Endothelial cell of umbilical vein (primary cell): ENCODE measurements around the gene TES. TPM values are rescaled to one million over a fixed set of nuclear protein-coding genes. Genes with fewer than 3 reads are reported as not detected.
A peak's percentile ranks its signal among the peaks of the same experiment; 100 is the strongest.

Experiments used
- BruUV-seq: library from RNA; stranded (reverse); fragments of 400-500 nt; replicated peaks from 2 replicates; lab custom pipeline; 2021; lab: Mats Ljungman, UMichigan
- CTCF ChIA-PET: fragments of 300-600, 350-600 bp; sonication (Branson Sonifier 250); formaldehyde crosslinking; loops from one replicate; lab custom pipeline; 2021; ENCODE audit warnings: antibody characterized with exemption, inconsistent platforms; lab: Charles Lee
- POLR2A ChIA-PET: fragments of 300-600, 350-600 bp; sonication (Branson Sonifier 250); formaldehyde crosslinking; loops from one replicate; lab custom pipeline; 2021; ENCODE audit warnings: antibody characterized with exemption, inconsistent platforms; lab: Charles Lee
- DNase-seq: peaks from one replicate; pipeline ENCODE4 v3.0.0-alpha.2; 2011; ENCODE audit warnings: low read depth, low spot score
- FAIRE-seq: peaks from 2 replicates; lab custom pipeline; 2011; peaks lifted over from hg19 to GRCh38; lab: Jason Lieb, UNC
- H2AFZ ChIP-seq: 2 replicates; pipeline ENCODE4 v1.6.0; 2012; ENCODE audit warnings: low read depth, low read length, control low read depth, inconsistent platforms
- H3K27ac ChIP-seq: 2 replicates; pipeline ENCODE4 v1.5.1; 2011; ENCODE audit warnings: low read depth, mild to moderate bottlenecking, control low read depth, low read length, moderate library complexity; ENCODE audit not compliant: insufficient read depth
- H3K27me3 ChIP-seq, 2 experiments: 2 replicates each; pipeline versions ENCODE4 v1.6.0 to v1.6.1; 2011; ENCODE audit warnings: low read length in 2 of 2, mixed read lengths in 1 of 2; ENCODE audit not compliant: control insufficient read depth in 2 of 2, insufficient read depth in 2 of 2
- H3K36me3 ChIP-seq, 2 experiments: 2 replicates in 1 of 2; 3 replicates in 1 of 2; pipeline ENCODE4 v1.5.1; 2011; ENCODE audit warnings: low read length in 2 of 2, mild to moderate bottlenecking in 1 of 2, moderate library complexity in 1 of 2; ENCODE audit not compliant: control insufficient read depth in 2 of 2, insufficient read depth in 2 of 2; ENCODE audit errors: extremely low read depth in 1 of 2
- H3K4me1 ChIP-seq: 3 replicates; pipeline ENCODE4 v1.5.1; 2011; ENCODE audit warnings: mild to moderate bottlenecking, low read length; ENCODE audit not compliant: control insufficient read depth, insufficient read depth; ENCODE audit errors: extremely low read depth
- H3K4me2 ChIP-seq: 2 replicates; pipeline ENCODE4 v1.6.1; 2011; ENCODE audit warnings: low read length, control low read depth, mixed read lengths; ENCODE audit not compliant: insufficient read depth
- H3K4me3 ChIP-seq, 3 experiments: fragments of 200-600 bp in 1 of 3; sonication (generic), shearing (Covaris generic) in 1 of 3; replicated peaks in 1 of 3; 2 replicates each; pipeline ENCODE4 v1.5.1; 2011 to 2016; ENCODE audit warnings: control low read depth in 3 of 3, low read length in 3 of 3, mild to moderate bottlenecking in 2 of 3, inconsistent platforms in 1 of 3, low read depth in 1 of 3, moderate library complexity in 1 of 3; ENCODE audit not compliant: insufficient read depth in 1 of 3
- H3K79me2 ChIP-seq: 2 replicates; pipeline ENCODE4 v1.6.0; 2012; ENCODE audit warnings: low read length, inconsistent platforms; ENCODE audit not compliant: control insufficient read depth, insufficient read depth
- H3K9ac ChIP-seq: replicated peaks from 2 replicates; pipeline ENCODE3; 2011; ENCODE audit warnings: low read length, control low read depth; ENCODE audit not compliant: insufficient read depth; ENCODE audit errors: extremely low read depth
- H3K9me1 ChIP-seq: replicated peaks from 3 replicates; pipeline ENCODE4 v1.6.0; 2011; ENCODE audit warnings: mild to moderate bottlenecking, low read length; ENCODE audit not compliant: control insufficient read depth, insufficient read depth; ENCODE audit errors: extremely low read depth
- H3K9me3 ChIP-seq: replicated peaks from 2 replicates; pipeline ENCODE4 v1.5.1; 2012; ENCODE audit warnings: low read length, inconsistent platforms; ENCODE audit not compliant: control insufficient read depth, insufficient read depth
- H4K20me1 ChIP-seq: replicated peaks from 2 replicates; pipeline ENCODE3; 2011; ENCODE audit warnings: mild to moderate bottlenecking, low read length; ENCODE audit not compliant: control insufficient read depth, insufficient read depth; ENCODE audit errors: extremely low read depth
- EZH2 ChIP-seq: IDR thresholded peaks from 2 replicates; pipeline ENCODE4 v1.6.1; 2012; ENCODE audit warnings: borderline replicate concordance, low read depth, mild to moderate bottlenecking, moderate library complexity, low read length, inconsistent platforms; ENCODE audit not compliant: severe bottlenecking
- FOS ChIP-seq: IDR thresholded peaks from 2 replicates; pipeline ENCODE4 v1.6.1; 2011; ENCODE audit warnings: mild to moderate bottlenecking, low read length, moderate library complexity, borderline replicate concordance; ENCODE audit not compliant: insufficient read depth
- GATA2 ChIP-seq: IDR thresholded peaks from 2 replicates; pipeline ENCODE4 v1.7.0; 2011; ENCODE audit warnings: low read depth, mild to moderate bottlenecking, moderate library complexity, mixed read lengths, low read length; ENCODE audit not compliant: insufficient read length, insufficient read depth
- JUN ChIP-seq: IDR thresholded peaks from 2 replicates; pipeline ENCODE4 v1.6.1; 2011; ENCODE audit warnings: borderline replicate concordance, low read depth; ENCODE audit not compliant: insufficient read length, insufficient read depth
- MYC ChIP-seq: IDR thresholded peaks from one replicate; pipeline ENCODE4 v1.6.1; 2011; ENCODE audit warnings: mild to moderate bottlenecking, low read depth, low read length
- POLR2A ChIP-seq: IDR thresholded peaks from 2 replicates; pipeline ENCODE4 v1.6.1; 2012; ENCODE audit warnings: low read depth, mild to moderate bottlenecking, control low read depth, low read length
- POLR2AphosphoS5 ChIP-seq: IDR thresholded peaks from 2 replicates; pipeline ENCODE4 v1.6.1; 2012; ENCODE audit warnings: low read depth, mild to moderate bottlenecking, control low read depth, low read length, moderate library complexity; ENCODE audit not compliant: insufficient read depth
- dilution Hi-C: fragments of 300-500 bp; cut with MboI; formaldehyde crosslinking; loops from one replicate; pipeline ENCODE4 v1.15.0; 2019; ENCODE audit warnings: low sequenced_read_pairs; ENCODE audit not compliant: extremely low pct_ligation_motif_present
- intact Hi-C: fragments of 100-400 bp; cut with micrococcal nuclease; formaldehyde crosslinking; loops from one replicate; pipeline ENCODE4 v1.10.0; 2022
- polyA plus RNA-seq, 4 experiments: library from polyadenylated mRNA; depleted of rRNA in 3 of 4; stranded (reverse) in 3 of 4; unstranded in 1 of 4; fragments of >200 nt; gene quantifications; 2 replicates each; pipeline versions ENCODE4 v1.2.1 to v1.2.3, GENCODE V29; 2011 to 2012; ENCODE audit warnings: missing spikeins in 1 of 4
- total RNA-seq: library from RNA; stranded (reverse); gene quantifications from 2 replicates; pipeline ENCODE4 v1.2.3, GENCODE V29; 2021
- TF ChIP-seq, protein P1 (sequence below): IDR thresholded peaks from 2 replicates; pipeline ENCODE4 v1.6.1; 2011; ENCODE audit not compliant: insufficient read depth, insufficient read length
- TF ChIP-seq, protein P2 (sequence below), 2 donors: IDR thresholded peaks; 1 replicate in 1 of 2; 2 replicates in 1 of 2; pipeline ENCODE4 v1.5.1; 2011; ENCODE audit warnings: low read length in 2 of 2, mild to moderate bottlenecking in 2 of 2, moderate library complexity in 2 of 2, control low read depth in 1 of 2, inconsistent platforms in 1 of 2, low read depth in 1 of 2; ENCODE audit not compliant: insufficient read depth in 1 of 2; ENCODE audit errors: extremely low read depth in 1 of 2

TES gene
- total and polyA plus RNA-seq, 2 donors (not counting 3 experiments of a cell fraction or from before 2014, with no cell fraction given), result 35.3 to 50.5 TPM

DNA sequence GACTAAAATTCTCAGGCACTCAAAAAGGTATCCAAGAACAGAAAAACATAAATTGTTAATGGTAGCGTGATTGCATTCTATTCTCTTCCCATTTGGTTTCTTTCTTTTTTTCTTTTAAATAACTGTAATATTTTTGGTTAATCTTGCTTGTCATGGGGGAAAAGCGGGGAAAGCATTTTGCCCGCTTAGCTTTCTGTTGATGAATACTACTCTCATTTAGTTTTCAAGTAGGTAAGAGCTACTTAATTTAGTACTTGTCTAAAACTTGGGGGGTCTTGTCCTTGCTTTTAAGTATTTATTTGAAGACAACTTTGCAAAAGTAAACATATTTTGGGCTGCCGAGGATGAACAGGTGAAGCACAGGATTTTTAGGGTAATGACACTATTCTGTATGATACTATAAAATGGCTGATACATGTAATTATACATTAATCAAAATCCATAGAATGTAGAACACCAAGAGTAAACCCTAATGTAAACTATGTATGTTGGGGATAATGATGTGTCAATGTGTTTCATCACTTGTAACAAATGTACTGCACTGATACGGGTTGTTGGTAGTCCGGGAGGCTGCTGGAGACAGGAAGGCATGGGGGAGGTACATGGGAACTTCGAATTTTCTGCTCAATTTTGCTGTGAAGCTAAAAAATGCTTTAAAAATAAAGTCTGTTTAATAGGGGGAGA lies 1.7 kb downstream of the TES start:
- H3K9me1 ChIP-seq, result no peaks in the 10 kb centered on the region
- no peaks in the 10 kb centered on the region for H3K36me3 ChIP-seq
- TSS peak; percentile 21 for BruUV-seq
- H2AFZ ChIP-seq, result no peak overlapping the region
- H3K27ac ChIP-seq, result peak overlapping the region; percentile 89
- peak overlapping the region; percentile 98 for H3K9ac ChIP-seq
- H3K27me3 ChIP-seq, result no peaks in the 10 kb centered on the region
- ChIA-PET CTCF (interaction anchor here (0.8 to 6.3 kb wide), 7 partner anchors 12 to 35 kb away, joined by 3 to 55 read pairs (median 8); no protein-coding TSS in a partner anchor), POLR2A (no interaction called here)
- H3K4me2 ChIP-seq, result peak overlapping the region; percentile 94
- peaks cover 47% of the 10 kb centered on the region for H3K4me1 ChIP-seq
- DNase-seq (peak; percentile 46), FAIRE-seq (peak; percentile 42)
- H3K4me3 ChIP-seq, result peak overlapping the region; percentile 79 to 89 (median 84)
- no peaks in the 10 kb centered on the region for H3K9me3 ChIP-seq
- H4K20me1 ChIP-seq, result no peaks in the 10 kb centered on the region
- TF ChIP-seq GATA2, result no peak
- no peak for TF ChIP-seq POLR2A
- TF ChIP-seq JUN, result no peak
- TF ChIP-seq, protein P1, sequence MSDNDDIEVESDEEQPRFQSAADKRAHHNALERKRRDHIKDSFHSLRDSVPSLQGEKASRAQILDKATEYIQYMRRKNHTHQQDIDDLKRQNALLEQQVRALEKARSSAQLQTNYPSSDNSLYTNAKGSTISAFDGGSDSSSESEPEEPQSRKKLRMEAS, result no peak
- TF ChIP-seq FOS, result no peak
- TF ChIP-seq MYC, result no peak
- TF ChIP-seq, protein P2, sequence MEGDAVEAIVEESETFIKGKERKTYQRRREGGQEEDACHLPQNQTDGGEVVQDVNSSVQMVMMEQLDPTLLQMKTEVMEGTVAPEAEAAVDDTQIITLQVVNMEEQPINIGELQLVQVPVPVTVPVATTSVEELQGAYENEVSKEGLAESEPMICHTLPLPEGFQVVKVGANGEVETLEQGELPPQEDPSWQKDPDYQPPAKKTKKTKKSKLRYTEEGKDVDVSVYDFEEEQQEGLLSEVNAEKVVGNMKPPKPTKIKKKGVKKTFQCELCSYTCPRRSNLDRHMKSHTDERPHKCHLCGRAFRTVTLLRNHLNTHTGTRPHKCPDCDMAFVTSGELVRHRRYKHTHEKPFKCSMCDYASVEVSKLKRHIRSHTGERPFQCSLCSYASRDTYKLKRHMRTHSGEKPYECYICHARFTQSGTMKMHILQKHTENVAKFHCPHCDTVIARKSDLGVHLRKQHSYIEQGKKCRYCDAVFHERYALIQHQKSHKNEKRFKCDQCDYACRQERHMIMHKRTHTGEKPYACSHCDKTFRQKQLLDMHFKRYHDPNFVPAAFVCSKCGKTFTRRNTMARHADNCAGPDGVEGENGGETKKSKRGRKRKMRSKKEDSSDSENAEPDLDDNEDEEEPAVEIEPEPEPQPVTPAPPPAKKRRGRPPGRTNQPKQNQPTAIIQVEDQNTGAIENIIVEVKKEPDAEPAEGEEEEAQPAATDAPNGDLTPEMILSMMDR (IDR thresholded peaks at IDR 0.05; ENCODE audit: extremely low read depth in 1 of 2, insufficient read depth in 1 of 2, low read depth in 1 of 2, low read length in 2 of 2), result no peak
- no peak for TF ChIP-seq EZH2
- TF ChIP-seq POLR2AphosphoS5, result no peak
- dilution Hi-C loops (no loop called here), intact Hi-C loops (loop anchor here (2.0 to 10.0 kb wide), 2 partner anchors 31 to 463 kb away; partner anchors contain the start of gene MET)
- peaks cover 62% of the 10 kb centered on the region for H3K79me2 ChIP-seq
